ENCODE results near the gene GINS2.

Gene GINS2

GRCh38 chr16:85629326-85629725 is 59.4 kb downstream of the GINS2 start:
- no peak overlapping the region for H2BK5ac ChIP-seq (ENCODE audit: low read depth, low read length, poor library complexity, severe bottlenecking)
- H3K4ac ChIP-seq (ENCODE audit: low read depth in 1 of 2, low read length in 2 of 2): no peak overlapping the region
- no peak overlapping the region for H2BK12ac ChIP-seq (ENCODE audit: low read length in 2 of 2)
- peaks cover 8% of the 10 kb centered on the region for H3K9me3 ChIP-seq (ENCODE audit: control insufficient read depth, low read length)
- no peak overlapping the region for H3K9ac ChIP-seq (ENCODE audit: low read length)
- no peak overlapping the region for H4K91ac ChIP-seq (ENCODE audit: low read length)
- H3K14ac ChIP-seq (ENCODE audit: low read length in 2 of 2): no peak overlapping the region
- H3K27ac ChIP-seq (ENCODE audit: low read length, poor library complexity, severe bottlenecking): no peak overlapping the region
- H3K27me3 ChIP-seq (ENCODE audit: control insufficient read depth in 1 of 2, insufficient read depth in 1 of 2, low read length in 2 of 2): no peaks in the 10 kb centered on the region
- no peak overlapping the region for H3K4me2 ChIP-seq (ENCODE audit: low read length, poor library complexity, severe bottlenecking)
- no peak overlapping the region for H3K4me3 ChIP-seq (ENCODE audit: insufficient read depth in 1 of 2, low read depth in 1 of 2, low read length in 2 of 2)
- H4K8ac ChIP-seq (ENCODE audit: low read length): no peak overlapping the region
- H3K23ac ChIP-seq (ENCODE audit: low read length in 2 of 2): no peak overlapping the region
- H3K18ac ChIP-seq (ENCODE audit: low read depth in 1 of 2, low read length in 2 of 2): no peak overlapping the region
- H2BK120ac ChIP-seq (ENCODE audit: low read depth, low read length): no peak overlapping the region
- no peak overlapping the region for H2AK5ac ChIP-seq (ENCODE audit: low read length, severe bottlenecking)
- H3K36me3 ChIP-seq (ENCODE audit: control insufficient read depth in 1 of 2, insufficient read depth in 2 of 2, low read depth in 1 of 2, low read length in 2 of 2): peaks cover 0 to 52% of the 10 kb centered on the region in 2 experiments
- 96% methylated on average over 10 of the region's 10 CpGs for WGBS
- H2AFZ ChIP-seq (ENCODE audit: low read depth, low read length): no peak overlapping the region
- H3K4me1 ChIP-seq (ENCODE audit: control insufficient read depth, insufficient read depth, low read depth, low read length): peaks cover 35% of the 10 kb centered on the region
- H3K79me1 ChIP-seq (replicated peaks; ENCODE audit: low read length, poor library complexity, severe bottlenecking): peaks cover 68% of the 10 kb centered on the region
- DNase-seq: no peak
- no peak overlapping the region for H2BK15ac ChIP-seq (ENCODE audit: low read depth, poor library complexity, severe bottlenecking)

GRCh38 chr16:85628645-85629044 is 60.1 kb downstream of the GINS2 start:
- Histone ChIP-seq H3K4ac (ENCODE audit: low read depth in 1 of 2, low read length in 2 of 2) (no peak overlapping the region), H3K79me1 (replicated peaks; ENCODE audit: low read length, poor library complexity, severe bottlenecking) (peaks cover 67% of the 10 kb centered on the region), H4K8ac (ENCODE audit: low read length) (no peak overlapping the region), H4K91ac (ENCODE audit: low read length) (no peak overlapping the region), H2AFZ (ENCODE audit: low read depth, low read length) (no peak overlapping the region), H2BK12ac (ENCODE audit: low read length in 2 of 2) (no peak overlapping the region), H3K36me3 (ENCODE audit: control insufficient read depth in 1 of 2, insufficient read depth in 2 of 2, low read depth in 1 of 2, low read length in 2 of 2) (peaks cover 0 to 50% of the 10 kb centered on the region in 2 experiments), H2BK15ac (ENCODE audit: low read depth, poor library complexity, severe bottlenecking) (no peak overlapping the region), H3K23ac (ENCODE audit: low read length in 2 of 2) (no peak overlapping the region), H3K4me1 (ENCODE audit: control insufficient read depth, insufficient read depth, low read depth, low read length) (peaks cover 34% of the 10 kb centered on the region), H3K9me3 (ENCODE audit: control insufficient read depth, low read length) (peaks cover 8% of the 10 kb centered on the region), H2BK120ac (ENCODE audit: low read depth, low read length) (no peak overlapping the region), H3K4me3 (ENCODE audit: insufficient read depth in 1 of 2, low read depth in 1 of 2, low read length in 2 of 2) (no peak overlapping the region), H2BK5ac (ENCODE audit: low read depth, low read length, poor library complexity, severe bottlenecking) (no peak overlapping the region), H3K27me3 (ENCODE audit: control insufficient read depth in 1 of 2, insufficient read depth in 1 of 2, low read length in 2 of 2) (no peaks in the 10 kb centered on the region), H2AK5ac (ENCODE audit: low read length, severe bottlenecking) (no peak overlapping the region), H3K4me2 (ENCODE audit: low read length, poor library complexity, severe bottlenecking) (no peak overlapping the region), H3K9ac (ENCODE audit: low read length) (no peak overlapping the region), H3K18ac (ENCODE audit: low read depth in 1 of 2, low read length in 2 of 2) (no peak overlapping the region), H3K14ac (ENCODE audit: low read length in 2 of 2) (no peak overlapping the region), H3K27ac (ENCODE audit: low read length, poor library complexity, severe bottlenecking) (no peak overlapping the region)
- 97% methylated on average over 14 of the region's 14 CpGs for WGBS
- DNase-seq: no peak

- no peak overlapping the region for H3K18ac ChIP-seq (ENCODE audit: low read depth in 1 of 2, low read length in 2 of 2)
- H3K4ac ChIP-seq (ENCODE audit: low read depth in 1 of 2, low read length in 2 of 2): no peak overlapping the region
- H3K36me3 ChIP-seq (ENCODE audit: control insufficient read depth in 1 of 2, insufficient read depth in 2 of 2, low read depth in 1 of 2, low read length in 2 of 2): peaks cover 0 to 50% of the 10 kb centered on the region in 2 experiments
- H3K9ac ChIP-seq (ENCODE audit: low read length): no peak overlapping the region
- no peak overlapping the region for H2BK5ac ChIP-seq (ENCODE audit: low read depth, low read length, poor library complexity, severe bottlenecking)
- no peak overlapping the region for H4K91ac ChIP-seq (ENCODE audit: low read length)
- no peak overlapping the region for H3K14ac ChIP-seq (ENCODE audit: low read length in 2 of 2)
- peak overlapping the region; percentile 32 for H2BK15ac ChIP-seq (ENCODE audit: low read depth, poor library complexity, severe bottlenecking)
- H2AK5ac ChIP-seq (ENCODE audit: low read length, severe bottlenecking): no peak overlapping the region
- peaks cover 8% of the 10 kb centered on the region for H3K9me3 ChIP-seq (ENCODE audit: control insufficient read depth, low read length)
- H2BK120ac ChIP-seq (ENCODE audit: low read depth, low read length): no peak overlapping the region
- no peak overlapping the region for H4K8ac ChIP-seq (ENCODE audit: low read length)
- H3K79me1 ChIP-seq (replicated peaks; ENCODE audit: low read length, poor library complexity, severe bottlenecking): peaks cover 70% of the 10 kb centered on the region
- no peak overlapping the region for H3K27ac ChIP-seq (ENCODE audit: low read length, poor library complexity, severe bottlenecking)
- DNase-seq: no peak
- H2AFZ ChIP-seq (ENCODE audit: low read depth, low read length): no peak overlapping the region
- H3K4me1 ChIP-seq (ENCODE audit: control insufficient read depth, insufficient read depth, low read depth, low read length): peaks cover 33% of the 10 kb centered on the region
- no peaks in the 10 kb centered on the region for H3K27me3 ChIP-seq (ENCODE audit: control insufficient read depth in 1 of 2, insufficient read depth in 1 of 2, low read length in 2 of 2)
- H3K4me3 ChIP-seq (ENCODE audit: insufficient read depth in 1 of 2, low read depth in 1 of 2, low read length in 2 of 2): no peak overlapping the region
- 86% methylated on average over 5 of the region's 5 CpGs for WGBS
- H3K4me2 ChIP-seq (ENCODE audit: low read length, poor library complexity, severe bottlenecking): no peak overlapping the region
- no peak overlapping the region for H3K23ac ChIP-seq (ENCODE audit: low read length in 2 of 2)
- H2BK12ac ChIP-seq (ENCODE audit: low read length in 2 of 2): no peak overlapping the region
Observed at GRCh38 chr16:85628265-85628556, 60.5 kb downstream of the GINS2 start.

- H3K4ac ChIP-seq (ENCODE audit: low read depth in 1 of 2, low read length in 2 of 2): no peak overlapping the region
- H2BK120ac ChIP-seq (ENCODE audit: low read depth, low read length): no peak overlapping the region
- H3K4me3 ChIP-seq (ENCODE audit: insufficient read depth in 1 of 2, low read depth in 1 of 2, low read length in 2 of 2): no peak overlapping the region
- no peak overlapping the region for H2BK5ac ChIP-seq (ENCODE audit: low read depth, low read length, poor library complexity, severe bottlenecking)
- H4K91ac ChIP-seq (ENCODE audit: low read length): no peak overlapping the region
- peaks cover 0 to 50% of the 10 kb centered on the region in 2 experiments for H3K36me3 ChIP-seq (ENCODE audit: control insufficient read depth in 1 of 2, insufficient read depth in 2 of 2, low read depth in 1 of 2, low read length in 2 of 2)
- H3K27me3 ChIP-seq (ENCODE audit: control insufficient read depth in 1 of 2, insufficient read depth in 1 of 2, low read length in 2 of 2): no peaks in the 10 kb centered on the region
- no peak overlapping the region for H3K4me2 ChIP-seq (ENCODE audit: low read length, poor library complexity, severe bottlenecking)
- no peak overlapping the region for H2AFZ ChIP-seq (ENCODE audit: low read depth, low read length)
- no peak overlapping the region for H3K18ac ChIP-seq (ENCODE audit: low read depth in 1 of 2, low read length in 2 of 2)
- H3K9ac ChIP-seq (ENCODE audit: low read length): no peak overlapping the region
- H3K27ac ChIP-seq (ENCODE audit: low read length, poor library complexity, severe bottlenecking): no peak overlapping the region
- 88% methylated on average over 30 of the region's 30 CpGs for WGBS
- no peak overlapping the region for H2BK15ac ChIP-seq (ENCODE audit: low read depth, poor library complexity, severe bottlenecking)
- H2BK12ac ChIP-seq (ENCODE audit: low read length in 2 of 2): no peak overlapping the region
- no peak overlapping the region for H3K23ac ChIP-seq (ENCODE audit: low read length in 2 of 2)
- no peak overlapping the region for H2AK5ac ChIP-seq (ENCODE audit: low read length, severe bottlenecking)
- peaks cover 8% of the 10 kb centered on the region for H3K9me3 ChIP-seq (ENCODE audit: control insufficient read depth, low read length)
- H3K14ac ChIP-seq (ENCODE audit: low read length in 2 of 2): no peak overlapping the region
- H4K8ac ChIP-seq (ENCODE audit: low read length): no peak overlapping the region
- H3K79me1 ChIP-seq (replicated peaks; ENCODE audit: low read length, poor library complexity, severe bottlenecking): peaks cover 72% of the 10 kb centered on the region
- no peak for DNase-seq
- H3K4me1 ChIP-seq (ENCODE audit: control insufficient read depth, insufficient read depth, low read depth, low read length): peaks cover 31% of the 10 kb centered on the region
Observed at GRCh38 chr16:85627526-85628264, 61.1 kb downstream of the GINS2 start.
